ENCODE data around the gene KLHDC7B.

KLHDC7B gene

GRCh38 chr22:50500452-50500851 is 45.2 kb upstream of the KLHDC7B start:
- Histone ChIP-seq H3K27me3 (ENCODE audit: control insufficient read depth, low read length) (no peaks in the 10 kb centered on the region), H3K4me2 (ENCODE audit: low read length) (no peak overlapping the region), H4K20me1 (ENCODE audit: control insufficient read depth, insufficient read depth, low read depth, low read length) (no peaks in the 10 kb centered on the region), H3F3A (ENCODE audit: control insufficient read depth, insufficient read depth) (peaks cover 3% of the 10 kb centered on the region), H3K36me3 (ENCODE audit: control insufficient read depth, low read length) (peaks cover 18% of the 10 kb centered on the region), H3K9me2 (replicated peaks; ENCODE audit: control insufficient read depth, low read length) (no peaks in the 10 kb centered on the region), H3K9me3 (ENCODE audit: control insufficient read depth, insufficient read depth, low read length) (no peaks in the 10 kb centered on the region), H3K4me3 (ENCODE audit: low read length) (no peak overlapping the region), H3K27ac (ENCODE audit: low read depth, low read length) (no peak overlapping the region), H3K4me1 (ENCODE audit: control insufficient read depth, low read length) (peaks cover 31% of the 10 kb centered on the region), H3K79me2 (ENCODE audit: control insufficient read depth, low read length) (peaks cover 8% of the 10 kb centered on the region; the same call in 1 of the 2 replicates)
- TF ChIP-seq CTCF (IDR thresholded peaks at IDR 0.05; ENCODE audit: low read depth, low read length, poor library complexity, severe bottlenecking) (no peak), EZH2phosphoT487 (IDR thresholded peaks at IDR 0.05; ENCODE audit: borderline replicate concordance, low read length) (no peak)

DNA sequence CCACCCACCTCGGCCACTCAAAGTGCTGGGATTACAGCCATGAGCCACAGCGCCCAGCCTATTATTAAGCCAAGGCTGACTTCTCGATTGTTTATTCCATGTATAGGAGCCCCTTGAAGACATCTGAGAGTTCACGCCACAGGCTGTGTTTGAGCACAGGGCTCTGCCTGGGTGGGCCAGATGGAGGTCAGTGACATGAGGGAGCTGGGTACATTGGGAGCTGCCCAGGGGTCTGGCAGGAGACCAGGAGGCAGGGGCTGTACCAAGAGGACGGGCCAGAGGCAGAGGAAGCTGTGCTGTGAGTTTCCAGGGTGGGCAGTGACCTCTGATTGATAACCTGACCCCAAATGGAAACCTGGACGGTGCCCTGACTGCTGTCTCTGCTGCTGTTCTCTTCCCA is 43.6 kb upstream of the KLHDC7B start:
- no peak overlapping the region for H3K27ac ChIP-seq (ENCODE audit: low read depth, low read length)
- H3K4me2 ChIP-seq (ENCODE audit: low read length), result no peak overlapping the region
- H3K9me2 ChIP-seq (replicated peaks; ENCODE audit: control insufficient read depth, low read length), result no peaks in the 10 kb centered on the region
- H3K79me2 ChIP-seq (ENCODE audit: control insufficient read depth, low read length), result peaks cover 24% of the 10 kb centered on the region
- no peak overlapping the region for H3K4me3 ChIP-seq (ENCODE audit: low read length)
- TF ChIP-seq EZH2phosphoT487 (IDR thresholded peaks at IDR 0.05; ENCODE audit: borderline replicate concordance, low read length) (no peak), CTCF (IDR thresholded peaks at IDR 0.05; ENCODE audit: low read depth, low read length, poor library complexity, severe bottlenecking) (no peak)
- no peaks in the 10 kb centered on the region for H3K9me3 ChIP-seq (ENCODE audit: control insufficient read depth, insufficient read depth, low read length)
- H3F3A ChIP-seq (ENCODE audit: control insufficient read depth, insufficient read depth), result peaks cover 3% of the 10 kb centered on the region
- peaks cover 32% of the 10 kb centered on the region for H3K36me3 ChIP-seq (ENCODE audit: control insufficient read depth, low read length)
- no peaks in the 10 kb centered on the region for H3K27me3 ChIP-seq (ENCODE audit: control insufficient read depth, low read length)
- no peaks in the 10 kb centered on the region for H4K20me1 ChIP-seq (ENCODE audit: control insufficient read depth, insufficient read depth, low read depth, low read length)
- H3K4me1 ChIP-seq (ENCODE audit: control insufficient read depth, low read length), result peaks cover 34% of the 10 kb centered on the region

GRCh38 chr22:50502628-50503474 is 42.8 kb upstream of the KLHDC7B start:
- no peak overlapping the region for H3K4me2 ChIP-seq (ENCODE audit: low read length)
- peaks cover 3% of the 10 kb centered on the region for H3F3A ChIP-seq (ENCODE audit: control insufficient read depth, insufficient read depth)
- H3K4me1 ChIP-seq (ENCODE audit: control insufficient read depth, low read length), result peaks cover 32% of the 10 kb centered on the region
- peaks cover 35% of the 10 kb centered on the region for H3K36me3 ChIP-seq (ENCODE audit: control insufficient read depth, low read length)
- H3K27me3 ChIP-seq (ENCODE audit: control insufficient read depth, low read length), result no peaks in the 10 kb centered on the region
- TF ChIP-seq CTCF (IDR thresholded peaks at IDR 0.05; ENCODE audit: low read depth, low read length, poor library complexity, severe bottlenecking) (no peak), EZH2phosphoT487 (IDR thresholded peaks at IDR 0.05; ENCODE audit: borderline replicate concordance, low read length) (no peak)
- no peak overlapping the region for H3K4me3 ChIP-seq (ENCODE audit: low read length)
- no peaks in the 10 kb centered on the region for H3K9me3 ChIP-seq (ENCODE audit: control insufficient read depth, insufficient read depth, low read length)
- H3K27ac ChIP-seq (ENCODE audit: low read depth, low read length), result no peak overlapping the region
- no peaks in the 10 kb centered on the region for H3K9me2 ChIP-seq (replicated peaks; ENCODE audit: control insufficient read depth, low read length)
- H4K20me1 ChIP-seq (ENCODE audit: control insufficient read depth, insufficient read depth, low read depth, low read length), result no peaks in the 10 kb centered on the region
- H3K79me2 ChIP-seq (ENCODE audit: control insufficient read depth, low read length), result peaks cover 28% of the 10 kb centered on the region

All from DOHH2 (cell line).